ENCODE measurements around the gene CAMSAP2.

The CAMSAP2 gene

GRCh38 chr1:200895801-200896530 is 157.3 kb downstream of the CAMSAP2 start:
- no peak for TF ChIP-seq RAD21 (IDR thresholded peaks at IDR 0.05; ENCODE audit: low read depth)
- no peak for TF ChIP-seq CEBPB (IDR thresholded peaks at IDR 0.05)
- no peak for TF ChIP-seq MAX (IDR thresholded peaks at IDR 0.05)
- no peak for TF ChIP-seq NFIC (IDR thresholded peaks at IDR 0.05)

- TF ChIP-seq TCF12 (IDR thresholded peaks at IDR 0.05; ENCODE audit: low read depth) (peak; percentile 23; the same call in 1 of the 2 replicates), CREB1 (IDR thresholded peaks at IDR 0.05; ENCODE audit: low read depth) (no peak), RAD21 (IDR thresholded peaks at IDR 0.05; ENCODE audit: low read depth) (no peak), CEBPB (IDR thresholded peaks at IDR 0.05) (peak; percentile 67), TEAD4 (IDR thresholded peaks at IDR 0.05) (peak; percentile 41; the same call in 1 of the 2 replicates)
Observed at GRCh38 chr1:200896531-200897196, 158.0 kb downstream of the CAMSAP2 start.

- TF ChIP-seq USF1 (IDR thresholded peaks at IDR 0.05) (no peak), EGR1 (IDR thresholded peaks at IDR 0.05) (no peak), RAD21 (IDR thresholded peaks at IDR 0.05; ENCODE audit: low read depth) (no peak), ZBTB7A (IDR thresholded peaks at IDR 0.05; ENCODE audit: low read depth) (no peak), TCF12 (IDR thresholded peaks at IDR 0.05; ENCODE audit: low read depth) (no peak), MAX (IDR thresholded peaks at IDR 0.05) (no peak), REST (IDR thresholded peaks at IDR 0.05; ENCODE audit: low read depth) (no peak), EP300 (IDR thresholded peaks at IDR 0.05; ENCODE audit: borderline replicate concordance) (no peak), YY1 (IDR thresholded peaks at IDR 0.05; ENCODE audit: low read depth) (no peak)
Observed at GRCh38 chr1:200897259-200897658, 158.6 kb downstream of the CAMSAP2 start.

- TF ChIP-seq ZBTB7A (IDR thresholded peaks at IDR 0.05; ENCODE audit: low read depth), result no peak
- no peak for TF ChIP-seq REST (IDR thresholded peaks at IDR 0.05; ENCODE audit: low read depth)
- TF ChIP-seq FOXM1 (IDR thresholded peaks at IDR 0.05; ENCODE audit: borderline replicate concordance, low read depth), result no peak
- no peak for TF ChIP-seq TAF1 (IDR thresholded peaks at IDR 0.05; ENCODE audit: low read depth)
- no peak for TF ChIP-seq EP300 (IDR thresholded peaks at IDR 0.05; ENCODE audit: borderline replicate concordance)
Observed at GRCh38 chr1:200899015-200899386, 160.3 kb downstream of the CAMSAP2 start.

- TF ChIP-seq FOXM1 (IDR thresholded peaks at IDR 0.05; ENCODE audit: borderline replicate concordance, low read depth), result no peak
- no peak for TF ChIP-seq TCF12 (IDR thresholded peaks at IDR 0.05; ENCODE audit: low read depth)
- TF ChIP-seq ZBTB7A (IDR thresholded peaks at IDR 0.05; ENCODE audit: low read depth), result no peak
- no peak for TF ChIP-seq NFIC (IDR thresholded peaks at IDR 0.05)
- no peak for TF ChIP-seq REST (IDR thresholded peaks at IDR 0.05; ENCODE audit: low read depth)
- no peak for TF ChIP-seq TEAD4 (IDR thresholded peaks at IDR 0.05)
Observed at GRCh38 chr1:200899451-200899915, 160.8 kb downstream of the CAMSAP2 start.

All from Ishikawa (cell line).